ENCODE data around the gene RBM19. TPM values are rescaled to one million over a fixed set of nuclear protein-coding genes. Genes with fewer than 3 reads are reported as not detected.
"Not testable (repeated sequence)": the region's sequence is repeated elsewhere in the genome, so short reads cannot be mapped to it uniquely, and the experiment has no call there.

Gene RBM19
- total and polyA plus RNA-seq, 2 donors (not counting 1 experiment from before 2014, with no cell fraction given): 10.5 to 16.5 TPM

GRCh38 chr12:113813229-113813541, 152.9 kb downstream of the RBM19 start:
- no peak overlapping the region for H3K4me3 ChIP-seq (replicated peaks in 1 of 4; ENCODE audit: control extremely low read depth in 1 of 4, insufficient read depth in 1 of 4, low read depth in 3 of 4, low read length in 4 of 4)
- no peak overlapping the region for H3K9ac ChIP-seq (ENCODE audit: insufficient read depth, low read length)
- no peak overlapping the region for H3K4me2 ChIP-seq (ENCODE audit: extremely low read depth, insufficient read depth, low read length)
- TF ChIP-seq CTCF (conservative IDR thresholded peaks at IDR 0.05 in 1 of 2, IDR thresholded peaks at IDR 0.05 in 1 of 2; ENCODE audit: low read depth in 1 of 2, low read length in 2 of 2): no peak
- TF ChIP-seq EZH2 (IDR thresholded peaks at IDR 0.05; ENCODE audit: low read length, missing control alignments): no peak
- peaks cover 1% of the 10 kb centered on the region for H3K36me3 ChIP-seq (ENCODE audit: control insufficient read depth, insufficient read depth, low read length)
- no peaks in the 10 kb centered on the region for H4K20me1 ChIP-seq (ENCODE audit: control insufficient read depth, extremely low read depth, insufficient read depth, low read length)
- no peak overlapping the region for H2AFZ ChIP-seq (ENCODE audit: low read length)
- no peak overlapping the region for H3K27ac ChIP-seq (ENCODE audit: insufficient read depth, low read length)
- H3K79me2 ChIP-seq (ENCODE audit: control insufficient read depth, insufficient read depth, low read length): no peaks in the 10 kb centered on the region
- H3K27me3 ChIP-seq (ENCODE audit: control insufficient read depth, insufficient read depth, low read length): no peaks in the 10 kb centered on the region
- no peak for DNase-seq (ENCODE audit: low read depth in 2 of 2)
- no peaks in the 10 kb centered on the region for H3K4me1 ChIP-seq (ENCODE audit: control insufficient read depth, extremely low read depth, insufficient read depth, low read length)
- no peaks in the 10 kb centered on the region for H3K9me3 ChIP-seq (ENCODE audit: control insufficient read depth, insufficient read depth, low read depth, low read length)

- no peak overlapping the region for H3K4me3 ChIP-seq (replicated peaks in 1 of 4; ENCODE audit: control extremely low read depth in 1 of 4, insufficient read depth in 1 of 4, low read depth in 3 of 4, low read length in 4 of 4)
- H3K27ac ChIP-seq (ENCODE audit: insufficient read depth, low read length): no peak overlapping the region
- H3K27me3 ChIP-seq (ENCODE audit: control insufficient read depth, insufficient read depth, low read length): no peaks in the 10 kb centered on the region
- DNase-seq (ENCODE audit: low read depth in 2 of 2): no peak
- H3K9ac ChIP-seq (ENCODE audit: insufficient read depth, low read length): no peak overlapping the region
- TF ChIP-seq CTCF (conservative IDR thresholded peaks at IDR 0.05 in 1 of 2, IDR thresholded peaks at IDR 0.05 in 1 of 2; ENCODE audit: low read depth in 1 of 2, low read length in 2 of 2) (no peak), EZH2 (IDR thresholded peaks at IDR 0.05; ENCODE audit: low read length, missing control alignments) (no peak)
- no peaks in the 10 kb centered on the region for H3K4me1 ChIP-seq (ENCODE audit: control insufficient read depth, extremely low read depth, insufficient read depth, low read length)
- H3K4me2 ChIP-seq (ENCODE audit: extremely low read depth, insufficient read depth, low read length): no peak overlapping the region
- H2AFZ ChIP-seq (ENCODE audit: low read length): no peak overlapping the region
- H3K36me3 ChIP-seq (ENCODE audit: control insufficient read depth, insufficient read depth, low read length): peaks cover 1% of the 10 kb centered on the region
- no peaks in the 10 kb centered on the region for H3K79me2 ChIP-seq (ENCODE audit: control insufficient read depth, insufficient read depth, low read length)
- H4K20me1 ChIP-seq (ENCODE audit: control insufficient read depth, extremely low read depth, insufficient read depth, low read length): no peaks in the 10 kb centered on the region
- H3K9me3 ChIP-seq (ENCODE audit: control insufficient read depth, insufficient read depth, low read depth, low read length): no peaks in the 10 kb centered on the region
Observed at GRCh38 chr12:113812411-113813228, 153.5 kb downstream of the RBM19 start.

- not testable (repeated sequence) for H4K20me1 ChIP-seq (ENCODE audit: control insufficient read depth, extremely low read depth, insufficient read depth, low read length)
Observed at GRCh38 chr12:113809462-113810220, 156.5 kb downstream of the RBM19 start.

More at GRCh38 chr12:113809462-113810220, 156.5 kb downstream of the RBM19 start:
- H2AFZ ChIP-seq (ENCODE audit: low read length); H3K9me3 ChIP-seq (ENCODE audit: control insufficient read depth, insufficient read depth, low read depth, low read length); DNase-seq (ENCODE audit: low read depth in 2 of 2); H3K4me1 ChIP-seq (ENCODE audit: control insufficient read depth, extremely low read depth, insufficient read depth, low read length); H3K9ac ChIP-seq (ENCODE audit: insufficient read depth, low read length); H3K27me3 ChIP-seq (ENCODE audit: control insufficient read depth, insufficient read depth, low read length); H3K79me2 ChIP-seq (ENCODE audit: control insufficient read depth, insufficient read depth, low read length); H3K36me3 ChIP-seq (ENCODE audit: control insufficient read depth, insufficient read depth, low read length); H3K27ac ChIP-seq (ENCODE audit: insufficient read depth, low read length); H3K4me3 ChIP-seq (replicated peaks in 1 of 4; ENCODE audit: control extremely low read depth in 1 of 4, insufficient read depth in 1 of 4, low read depth in 3 of 4, low read length in 4 of 4); H3K4me2 ChIP-seq (ENCODE audit: extremely low read depth, insufficient read depth, low read length): not testable (repeated sequence)
